Neural cell (in vitro differentiated cells): Measurements from ENCODE around the gene EMCN. TPM values are rescaled to one million over a fixed set of nuclear protein-coding genes. Genes with fewer than 3 reads are reported as not detected.

Experiments
- H2AFZ ChIP-seq: fragments of 200-600, 300-800 bp; sonication (generic), shearing (Covaris generic); 2 replicates; pipeline ENCODE4 v1.6.0; 2014; ENCODE audit warnings: low read depth, mild to moderate bottlenecking, antibody characterized with exemption, low read length, moderate library complexity
- H3F3A ChIP-seq: fragments of 200-600 bp; shearing (Covaris generic); 2 replicates; pipeline ENCODE4 v1.6.1; 2016; ENCODE audit warnings: mild to moderate bottlenecking, moderate library complexity, mixed read lengths, antibody characterized with exemption, low read length; ENCODE audit not compliant: insufficient read depth, poor library complexity, severe bottlenecking
- H3K27ac ChIP-seq: fragments of 200-600, 300-800 bp; sonication (generic), shearing (Covaris generic); 2 replicates; pipeline ENCODE4 v1.5.1; 2014; ENCODE audit warnings: mild to moderate bottlenecking, low read length, moderate library complexity
- H3K27me3 ChIP-seq: fragments of 300-800, 200-600 bp; sonication (generic), shearing (Covaris generic); 2 replicates; pipeline ENCODE4 v1.6.0; 2014; ENCODE audit warnings: mild to moderate bottlenecking, low read depth, low read length, moderate library complexity; ENCODE audit not compliant: insufficient read depth
- H3K36me3 ChIP-seq: fragments of 300-800, 200-600 bp; sonication (generic), shearing (Covaris generic); 2 replicates; pipeline ENCODE4 v1.5.1; 2014; ENCODE audit warnings: mild to moderate bottlenecking, antibody characterized with exemption, low read length, moderate library complexity; ENCODE audit not compliant: insufficient read depth
- H3K4me2 ChIP-seq: fragments of 300-800, 200-600 bp; sonication (generic), shearing (Covaris generic); 2 replicates; pipeline ENCODE4 v1.6.0; 2014; ENCODE audit warnings: mild to moderate bottlenecking, low read length
- H3K4me3 ChIP-seq: fragments of 300-800, 200-600 bp; sonication (generic), shearing (Covaris generic); 2 replicates; pipeline ENCODE4 v1.5.1; 2014; ENCODE audit warnings: mild to moderate bottlenecking, low read length, moderate library complexity
- H3K79me2 ChIP-seq: fragments of 200-600 bp; shearing (Covaris generic); replicated peaks from 2 replicates; pipeline ENCODE4 v1.6.0; 2014; ENCODE audit warnings: mild to moderate bottlenecking, low read length, moderate library complexity; ENCODE audit not compliant: insufficient read depth
- H3K9ac ChIP-seq: fragments of 300-800, 200-600 bp; sonication (generic), shearing (Covaris generic); 2 replicates; pipeline ENCODE4 v1.6.1; 2016; ENCODE audit warnings: mild to moderate bottlenecking, low read length, mixed read lengths
- H3K9me2 ChIP-seq: fragments of 200-600 bp; shearing (Covaris generic); 2 replicates; pipeline ENCODE4 v1.6.1; 2016; ENCODE audit warnings: mild to moderate bottlenecking, low read length, mixed read lengths; ENCODE audit not compliant: insufficient read depth
- H3K9me3 ChIP-seq: fragments of 200-600, 300-800 bp; sonication (generic), shearing (Covaris generic); 2 replicates; pipeline ENCODE4 v1.6.1; 2016; ENCODE audit warnings: mild to moderate bottlenecking, mixed run types, low read length, moderate library complexity, mixed read lengths
- H4K20me1 ChIP-seq: fragments of 200-600 bp; shearing (Covaris generic); 2 replicates; pipeline ENCODE4 v1.6.1; 2016; ENCODE audit warnings: mild to moderate bottlenecking, mixed run types; ENCODE audit not compliant: insufficient read depth
- EP300 ChIP-seq: fragments of 450-650 bp; conservative IDR thresholded peaks from 2 replicates; pipeline ENCODE4 v1.6.1; 2014; ENCODE audit warnings: antibody characterized with exemption, mild to moderate bottlenecking, moderate library complexity; ENCODE audit not compliant: poor library complexity, severe bottlenecking
- EZH2 ChIP-seq: fragments of 200-600, 300-800 bp; shearing (Covaris generic), sonication (generic); IDR thresholded peaks from 2 replicates; pipeline ENCODE4 v1.6.1; 2014; ENCODE audit warnings: antibody characterized with exemption, low read length, borderline replicate concordance, mild to moderate bottlenecking; ENCODE audit not compliant: insufficient read depth, poor library complexity, severe bottlenecking
- MXI1 ChIP-seq: fragments of 450-650 bp; conservative IDR thresholded peaks from 2 replicates; pipeline ENCODE4 v1.6.1; 2014; ENCODE audit warnings: antibody characterized with exemption, mild to moderate bottlenecking; ENCODE audit not compliant: poor library complexity, severe bottlenecking
- POLR2AphosphoS5 ChIP-seq: IDR thresholded peaks from 2 replicates; pipeline ENCODE4 v1.6.1; 2012
- RAD21 ChIP-seq: fragments of 450-650 bp; conservative IDR thresholded peaks from 2 replicates; pipeline ENCODE4 v1.6.1; 2014; ENCODE audit warnings: antibody characterized with exemption, mild to moderate bottlenecking, moderate library complexity
- SMC3 ChIP-seq: fragments of 450-650 bp; conservative IDR thresholded peaks from 2 replicates; pipeline ENCODE4 v1.6.1; 2014; ENCODE audit warnings: antibody characterized with exemption, mild to moderate bottlenecking, moderate library complexity; ENCODE audit not compliant: poor library complexity
- TAF1 ChIP-seq: IDR thresholded peaks from 2 replicates; pipeline ENCODE4 v1.6.1; 2012; ENCODE audit warnings: low read depth
- polyA plus RNA-seq: library from polyadenylated mRNA; depleted of rRNA; stranded (reverse); fragments of >200 nt; gene quantifications from 2 replicates; pipeline ENCODE4 v1.2.3, GENCODE V29; 2014
- TF ChIP-seq, protein P1 (sequence below): fragments of 450-650 bp; IDR thresholded peaks from 2 replicates; pipeline ENCODE4 v1.5.1; 2014; ENCODE audit warnings: antibody characterized with exemption, mild to moderate bottlenecking, moderate library complexity; ENCODE audit not compliant: poor library complexity, severe bottlenecking
- TF ChIP-seq, protein P2 (sequence below): IDR thresholded peaks from 2 replicates; pipeline ENCODE4 v1.6.1; 2012; ENCODE audit warnings: borderline replicate concordance

Gene EMCN
- polyA plus RNA-seq, 1 donor from 2014 or later = 0.77 TPM

DNA sequence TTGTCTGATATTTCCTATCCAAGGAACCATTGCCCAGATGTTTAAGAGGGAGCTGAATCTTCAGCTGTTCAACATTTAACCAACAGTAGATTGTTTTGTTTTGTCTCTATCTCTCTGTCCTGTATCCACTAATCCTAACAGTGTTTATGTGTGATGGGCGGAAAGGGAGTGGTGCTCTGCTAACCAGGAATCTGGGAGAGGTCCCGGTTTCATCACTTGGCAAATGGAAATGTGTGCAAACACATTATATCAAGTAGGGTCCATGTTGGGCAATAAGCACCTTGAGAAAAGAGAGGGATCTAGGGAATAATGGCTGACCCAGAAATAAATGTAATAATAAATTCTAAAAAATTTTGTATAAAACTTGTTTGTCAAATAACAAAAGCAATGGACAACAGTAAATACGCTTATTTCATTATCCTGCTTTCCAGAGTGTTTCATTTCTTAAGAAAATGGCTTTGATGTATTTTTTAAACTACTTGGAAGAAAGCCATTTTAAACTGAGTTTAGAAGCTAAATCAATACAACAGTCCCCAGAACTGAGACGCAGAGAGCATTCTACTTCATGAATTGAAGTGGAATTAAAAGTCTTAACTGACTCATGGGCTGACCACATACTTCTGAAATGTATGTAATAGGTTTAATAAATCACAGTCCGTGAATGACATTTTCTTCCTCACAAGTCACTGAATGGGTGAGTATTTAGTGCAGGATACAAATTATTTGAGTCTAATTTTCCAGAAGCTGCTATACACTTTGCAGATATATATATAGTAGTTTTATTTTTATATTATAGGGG, 55.8 kb downstream of the EMCN start:
- H4K20me1 ChIP-seq = no peaks in the 10 kb centered on the region
- H3K36me3 ChIP-seq = no peaks in the 10 kb centered on the region
- H3K9me3 ChIP-seq = no peaks in the 10 kb centered on the region
- no peaks in the 10 kb centered on the region for H3K9me2 ChIP-seq
- no peak overlapping the region for H3K9ac ChIP-seq
- no peaks in the 10 kb centered on the region for H3K79me2 ChIP-seq
- no peak overlapping the region for H2AFZ ChIP-seq
- TF ChIP-seq EZH2 (no peak), SMC3 (no peak), POLR2AphosphoS5 (no peak), RAD21 (no peak), EP300 (no peak), MXI1 (no peak), TAF1 (no peak)
- TF ChIP-seq, protein P1, sequence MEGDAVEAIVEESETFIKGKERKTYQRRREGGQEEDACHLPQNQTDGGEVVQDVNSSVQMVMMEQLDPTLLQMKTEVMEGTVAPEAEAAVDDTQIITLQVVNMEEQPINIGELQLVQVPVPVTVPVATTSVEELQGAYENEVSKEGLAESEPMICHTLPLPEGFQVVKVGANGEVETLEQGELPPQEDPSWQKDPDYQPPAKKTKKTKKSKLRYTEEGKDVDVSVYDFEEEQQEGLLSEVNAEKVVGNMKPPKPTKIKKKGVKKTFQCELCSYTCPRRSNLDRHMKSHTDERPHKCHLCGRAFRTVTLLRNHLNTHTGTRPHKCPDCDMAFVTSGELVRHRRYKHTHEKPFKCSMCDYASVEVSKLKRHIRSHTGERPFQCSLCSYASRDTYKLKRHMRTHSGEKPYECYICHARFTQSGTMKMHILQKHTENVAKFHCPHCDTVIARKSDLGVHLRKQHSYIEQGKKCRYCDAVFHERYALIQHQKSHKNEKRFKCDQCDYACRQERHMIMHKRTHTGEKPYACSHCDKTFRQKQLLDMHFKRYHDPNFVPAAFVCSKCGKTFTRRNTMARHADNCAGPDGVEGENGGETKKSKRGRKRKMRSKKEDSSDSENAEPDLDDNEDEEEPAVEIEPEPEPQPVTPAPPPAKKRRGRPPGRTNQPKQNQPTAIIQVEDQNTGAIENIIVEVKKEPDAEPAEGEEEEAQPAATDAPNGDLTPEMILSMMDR = no peak
- TF ChIP-seq, protein P2, sequence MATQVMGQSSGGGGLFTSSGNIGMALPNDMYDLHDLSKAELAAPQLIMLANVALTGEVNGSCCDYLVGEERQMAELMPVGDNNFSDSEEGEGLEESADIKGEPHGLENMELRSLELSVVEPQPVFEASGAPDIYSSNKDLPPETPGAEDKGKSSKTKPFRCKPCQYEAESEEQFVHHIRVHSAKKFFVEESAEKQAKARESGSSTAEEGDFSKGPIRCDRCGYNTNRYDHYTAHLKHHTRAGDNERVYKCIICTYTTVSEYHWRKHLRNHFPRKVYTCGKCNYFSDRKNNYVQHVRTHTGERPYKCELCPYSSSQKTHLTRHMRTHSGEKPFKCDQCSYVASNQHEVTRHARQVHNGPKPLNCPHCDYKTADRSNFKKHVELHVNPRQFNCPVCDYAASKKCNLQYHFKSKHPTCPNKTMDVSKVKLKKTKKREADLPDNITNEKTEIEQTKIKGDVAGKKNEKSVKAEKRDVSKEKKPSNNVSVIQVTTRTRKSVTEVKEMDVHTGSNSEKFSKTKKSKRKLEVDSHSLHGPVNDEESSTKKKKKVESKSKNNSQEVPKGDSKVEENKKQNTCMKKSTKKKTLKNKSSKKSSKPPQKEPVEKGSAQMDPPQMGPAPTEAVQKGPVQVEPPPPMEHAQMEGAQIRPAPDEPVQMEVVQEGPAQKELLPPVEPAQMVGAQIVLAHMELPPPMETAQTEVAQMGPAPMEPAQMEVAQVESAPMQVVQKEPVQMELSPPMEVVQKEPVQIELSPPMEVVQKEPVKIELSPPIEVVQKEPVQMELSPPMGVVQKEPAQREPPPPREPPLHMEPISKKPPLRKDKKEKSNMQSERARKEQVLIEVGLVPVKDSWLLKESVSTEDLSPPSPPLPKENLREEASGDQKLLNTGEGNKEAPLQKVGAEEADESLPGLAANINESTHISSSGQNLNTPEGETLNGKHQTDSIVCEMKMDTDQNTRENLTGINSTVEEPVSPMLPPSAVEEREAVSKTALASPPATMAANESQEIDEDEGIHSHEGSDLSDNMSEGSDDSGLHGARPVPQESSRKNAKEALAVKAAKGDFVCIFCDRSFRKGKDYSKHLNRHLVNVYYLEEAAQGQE = no peak
- H3F3A ChIP-seq = no peaks in the 10 kb centered on the region
- H3K4me2 ChIP-seq = no peak overlapping the region
- no peaks in the 10 kb centered on the region for H3K27me3 ChIP-seq
- no peak overlapping the region for H3K4me3 ChIP-seq
- H3K27ac ChIP-seq = no peak overlapping the region

DNA sequence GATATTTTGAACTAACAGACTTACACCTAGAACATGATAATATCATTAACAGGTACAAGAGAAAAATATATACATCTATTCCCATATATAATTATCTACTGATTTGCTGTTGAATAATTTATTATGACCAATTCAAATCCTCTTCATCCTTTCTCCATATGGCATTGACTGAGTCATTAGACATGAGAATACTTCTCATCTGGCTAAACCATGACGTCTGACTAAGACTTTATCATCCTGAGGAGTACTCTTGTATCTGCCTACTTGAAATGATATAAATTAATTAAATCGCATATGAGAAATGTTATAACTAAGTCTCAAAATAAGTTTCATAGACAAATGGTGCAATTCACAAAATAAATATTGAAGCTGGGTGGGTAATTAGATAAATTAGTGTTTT, 67.4 kb downstream of the EMCN start:
- Histone ChIP-seq H3K9ac (no peak overlapping the region), H3K79me2 (no peaks in the 10 kb centered on the region), H3K36me3 (no peaks in the 10 kb centered on the region), H2AFZ (no peak overlapping the region), H4K20me1 (no peaks in the 10 kb centered on the region), H3F3A (no peaks in the 10 kb centered on the region), H3K27me3 (no peaks in the 10 kb centered on the region), H3K27ac (no peak overlapping the region), H3K9me3 (no peaks in the 10 kb centered on the region), H3K9me2 (no peaks in the 10 kb centered on the region), H3K4me3 (no peak overlapping the region), H3K4me2 (no peak overlapping the region)
- TF ChIP-seq, protein P2 = no peak
- TF ChIP-seq SMC3 (no peak), POLR2AphosphoS5 (no peak), RAD21 (no peak)
- TF ChIP-seq, protein P1 = no peak
